C4-2B (cell line): ENCODE results near the gene GARRE1.

Experiments used
- H3K27ac ChIP-seq: fragments of 450-650 bp; 2 replicates; pipeline ENCODE4 v1.5.1; 2017
- CTCF ChIP-seq: fragments of 450-650 bp; conservative IDR thresholded peaks from 2 replicates; pipeline ENCODE4 v1.5.1; 2017; ENCODE audit warnings: mild to moderate bottlenecking
- ZFX ChIP-seq: fragments of 450-650 bp; IDR thresholded peaks from 2 replicates; pipeline ENCODE4 v1.6.1; 2017

Gene GARRE1

GRCh38 chr19:34225659-34226015 is 28.7 kb upstream of the GARRE1 start:
- H3K27ac ChIP-seq = no peak overlapping the region
- TF ChIP-seq CTCF = no peak
- no peak for TF ChIP-seq ZFX

- no peak for TF ChIP-seq ZFX
- no peak for TF ChIP-seq CTCF
- H3K27ac ChIP-seq = no peak overlapping the region
These were observed 28.3 kb upstream of the GARRE1 start for GRCh38 chr19:34226036-34226435.

GRCh38 chr19:34228347-34228746 is 26.0 kb upstream of the GARRE1 start:
- no peak overlapping the region for H3K27ac ChIP-seq

GRCh38 chr19:34228762-34229161 is 25.6 kb upstream of the GARRE1 start:
- no peak overlapping the region for H3K27ac ChIP-seq
- TF ChIP-seq ZFX (no peak), CTCF (no peak)

More at GRCh38 chr19:34228347-34228746, 26.0 kb upstream of the GARRE1 start:
- TF ChIP-seq CTCF = no peak
- TF ChIP-seq ZFX = no peak

- H3K27ac ChIP-seq = no peak overlapping the region
- TF ChIP-seq ZFX (no peak), CTCF (no peak)
These were observed 24.6 kb upstream of the GARRE1 start for GRCh38 chr19:34229721-34230120.

- no peak overlapping the region for H3K27ac ChIP-seq
- no peak for TF ChIP-seq CTCF
- TF ChIP-seq ZFX = no peak
These were observed 23.5 kb upstream of the GARRE1 start for GRCh38 chr19:34230820-34231219.

- TF ChIP-seq CTCF = no peak
- no peak for TF ChIP-seq ZFX
These were observed 22.9 kb upstream of the GARRE1 start for GRCh38 chr19:34231439-34231838.

More at GRCh38 chr19:34231439-34231838, 22.9 kb upstream of the GARRE1 start:
- no peak overlapping the region for H3K27ac ChIP-seq
